Measurements from ENCODE around the gene LEP.
"Not testable (repeated sequence)": the region's sequence is repeated elsewhere in the genome, so short reads cannot be mapped to it uniquely, and the experiment has no call there.

Gene LEP

DNA sequence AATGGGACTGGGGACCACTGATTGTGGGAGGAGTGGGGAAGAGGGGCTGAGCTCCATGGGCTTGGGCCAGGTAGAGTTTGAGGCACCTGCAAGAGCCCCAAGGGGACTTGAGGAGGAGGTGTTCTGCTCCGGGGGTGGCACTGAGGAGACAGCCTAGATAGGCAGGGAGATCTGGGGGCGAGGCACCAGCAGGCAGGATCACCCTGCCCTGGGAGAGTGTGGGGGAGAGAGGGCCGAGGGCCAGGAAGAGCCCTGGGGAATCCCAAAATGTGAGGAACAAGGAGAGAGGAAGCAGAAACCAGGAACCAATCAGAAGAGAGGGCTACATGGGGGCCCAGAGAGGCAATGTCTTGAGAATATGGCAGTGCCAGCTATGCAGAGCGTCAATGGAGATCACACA lies 34.6 kb downstream of the LEP start:
- no peak for DNase-seq

DNA sequence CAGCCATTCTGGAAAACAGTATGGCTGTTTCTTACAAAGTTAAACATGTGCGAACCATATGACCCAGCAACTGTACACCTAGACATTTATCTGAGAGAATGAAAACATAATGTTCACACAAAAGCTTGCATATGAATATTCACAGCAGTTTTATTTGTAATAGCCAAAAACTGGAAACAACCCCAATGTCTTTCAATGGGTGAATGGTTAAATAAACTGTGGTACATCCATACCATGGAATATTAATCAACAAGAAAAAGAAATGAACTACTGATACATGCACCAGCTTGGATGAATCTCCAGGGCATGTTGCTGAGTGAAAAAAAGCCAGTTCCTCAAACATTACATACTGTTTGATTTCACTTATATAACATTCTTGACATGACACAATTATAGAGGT lies 37.3 kb downstream of the LEP start:
- no peak for DNase-seq

DNA sequence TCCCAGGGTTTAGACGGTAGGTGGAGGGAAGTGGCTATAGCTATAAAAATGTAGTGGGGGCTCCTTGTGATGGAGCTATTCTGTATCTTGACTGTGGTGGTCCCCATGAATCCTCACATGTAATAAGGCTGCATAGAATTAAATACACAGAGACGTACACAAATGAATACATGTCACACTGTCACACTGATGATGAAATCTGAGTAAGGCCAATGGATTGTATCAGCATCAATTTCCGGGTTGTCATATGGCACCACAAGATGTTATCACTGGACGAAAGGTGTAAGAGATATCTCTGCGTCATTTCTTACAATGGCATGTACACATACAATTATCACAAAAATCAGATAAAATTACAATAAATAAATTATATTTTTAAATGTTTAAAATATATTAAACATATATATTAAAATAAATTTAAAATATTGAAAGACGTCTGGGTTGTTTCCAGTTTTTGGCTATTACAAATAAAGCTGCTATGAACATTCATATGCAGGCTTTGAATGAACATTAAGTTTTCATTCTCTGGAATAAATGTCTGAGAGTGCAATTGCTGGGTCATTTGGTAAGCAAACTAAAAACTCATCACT lies 38.1 kb downstream of the LEP start:
- no peak for DNase-seq

DNA sequence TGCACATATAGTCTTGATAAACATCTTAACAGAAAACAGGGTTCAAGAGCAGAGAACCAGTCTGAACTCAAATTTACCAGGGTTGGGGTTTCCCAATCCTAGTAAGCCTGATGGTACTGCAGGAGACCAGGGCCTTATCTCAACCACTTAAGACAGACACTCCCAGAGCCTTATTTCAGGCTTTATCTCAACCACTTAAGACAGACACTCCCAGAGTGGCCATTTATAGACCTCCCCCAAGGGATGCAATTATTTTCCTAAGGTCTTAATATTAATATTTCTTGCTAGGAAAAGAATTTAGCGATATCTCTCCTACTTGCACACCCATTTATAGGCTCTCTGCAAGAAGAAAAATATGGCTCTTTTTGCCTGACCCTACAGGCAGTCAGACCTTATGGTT lies 39.4 kb downstream of the LEP start:
- peak; percentile 32 for DNase-seq

DNA sequence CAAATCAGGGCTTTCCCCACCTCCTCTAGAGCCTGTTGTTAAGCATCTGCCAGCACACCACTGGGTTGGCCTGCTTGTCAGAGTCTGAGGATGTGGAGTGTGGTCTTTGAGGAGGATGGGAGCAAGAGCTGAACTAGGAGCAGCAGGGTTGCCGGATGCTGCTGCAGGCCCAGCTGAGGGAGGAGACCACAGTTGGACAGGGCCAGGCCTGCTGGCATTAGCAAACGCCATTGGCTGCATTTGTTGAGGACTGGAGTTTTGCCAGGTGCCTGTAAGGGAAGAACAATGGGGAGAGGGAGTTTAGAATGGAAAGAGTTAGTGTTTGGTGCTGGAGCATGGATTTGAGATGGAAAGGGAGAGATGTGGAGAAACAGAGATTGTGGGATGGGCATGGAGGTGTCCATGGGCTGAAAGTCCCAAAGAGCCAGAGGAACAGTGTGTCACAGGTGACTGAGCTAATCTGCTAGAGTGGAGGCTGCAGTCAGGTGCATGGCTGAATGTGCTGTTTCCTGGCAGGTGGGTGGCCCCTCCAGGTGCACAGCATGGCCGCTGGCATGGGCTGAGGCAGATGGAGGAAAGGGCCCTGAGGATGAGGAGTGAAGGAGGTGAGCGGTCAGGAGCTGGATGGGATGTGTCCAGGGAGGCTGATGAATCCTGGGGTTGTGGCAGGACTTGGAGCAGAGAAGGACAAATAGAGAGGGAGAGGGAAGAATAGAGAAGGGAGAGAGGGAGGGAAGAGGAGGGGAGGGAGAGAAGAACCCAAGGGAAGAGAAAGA lies 40.7 kb downstream of the LEP start:
- no peak for DNase-seq

DNA sequence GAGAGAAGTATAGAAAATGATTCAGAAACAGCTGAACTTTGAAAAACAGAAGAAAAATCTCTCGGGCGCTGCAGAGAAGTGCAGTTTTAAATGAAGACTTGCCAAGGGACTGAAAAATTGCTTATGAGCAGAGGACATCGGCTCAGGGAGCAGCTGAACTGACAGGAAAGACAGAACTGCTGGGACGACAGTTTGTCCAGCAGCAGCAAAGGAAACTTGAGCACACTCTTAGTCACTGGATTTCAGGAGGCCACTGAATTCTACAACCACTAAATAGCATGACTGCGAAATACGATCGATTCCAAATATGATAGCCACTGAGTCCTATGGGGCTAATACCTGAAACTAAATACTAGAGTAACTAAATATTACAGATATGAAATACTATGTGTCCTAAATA lies 43.0 kb downstream of the LEP start:
- DNase-seq, result no peak

DNA sequence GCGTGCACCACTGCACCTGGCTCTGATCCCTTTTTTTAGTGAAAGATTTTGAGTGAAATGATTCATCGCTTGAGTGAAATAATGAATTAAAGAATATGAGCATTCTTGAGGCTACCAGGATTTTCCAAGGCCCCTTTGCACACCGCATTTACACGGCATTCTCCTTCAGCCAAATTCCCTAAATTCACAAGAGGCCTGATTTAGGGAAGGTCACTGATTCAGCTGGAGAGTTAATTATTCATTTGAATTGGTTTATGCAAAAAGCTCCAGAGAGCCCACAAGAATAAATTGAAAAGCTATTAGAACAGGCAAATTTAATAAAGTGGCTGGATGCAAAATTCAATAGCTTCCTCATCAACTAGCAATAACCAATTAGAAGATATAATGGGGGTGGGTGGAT lies 46.5 kb downstream of the LEP start:
- DNase-seq, result no peak

DNA sequence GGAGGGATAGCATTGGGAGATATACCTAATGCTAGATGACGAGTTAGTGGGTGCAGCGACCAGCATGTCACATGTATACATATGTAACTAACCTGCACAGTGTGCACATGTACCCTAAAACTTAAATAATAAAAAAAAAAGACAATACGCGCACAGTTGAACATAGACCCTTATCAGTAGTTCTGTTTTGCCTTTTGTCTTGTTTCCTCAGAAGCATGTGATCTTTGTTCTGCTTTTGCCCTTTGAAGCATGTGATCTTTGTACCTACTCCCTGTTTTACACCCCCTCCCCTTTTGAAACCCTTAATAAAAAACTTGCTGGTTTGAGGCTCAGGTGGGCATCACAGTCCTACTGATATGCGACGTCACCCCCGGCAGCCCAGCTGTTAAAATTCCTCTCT lies 56.9 kb downstream of the LEP start:
- not testable (repeated sequence) for DNase-seq

DNA sequence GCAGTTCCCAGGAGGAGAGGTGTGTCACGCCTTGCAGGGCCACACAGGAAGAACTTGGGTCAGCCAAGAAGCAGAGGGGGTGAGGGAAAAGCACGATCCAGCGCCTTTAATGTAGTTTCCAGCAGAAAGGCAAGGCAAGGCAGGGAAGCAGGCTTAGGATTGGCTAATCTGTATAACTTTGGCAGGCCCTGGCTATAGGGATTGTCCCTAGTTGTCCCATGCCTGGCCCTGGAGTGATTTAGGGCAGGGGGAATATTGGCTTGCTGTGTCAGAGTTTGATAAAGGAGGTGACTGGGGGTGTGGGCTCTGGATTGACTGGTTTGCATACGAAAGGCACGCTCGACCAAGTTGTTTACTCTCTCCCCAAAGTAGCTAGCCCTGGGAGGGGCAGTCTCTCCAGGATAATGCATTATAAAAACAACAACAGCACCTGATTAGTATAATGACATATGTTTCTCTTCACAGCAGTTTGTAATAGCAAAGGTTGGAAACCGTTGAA lies 58.1 kb downstream of the LEP start:
- DNase-seq, result no peak

DNA sequence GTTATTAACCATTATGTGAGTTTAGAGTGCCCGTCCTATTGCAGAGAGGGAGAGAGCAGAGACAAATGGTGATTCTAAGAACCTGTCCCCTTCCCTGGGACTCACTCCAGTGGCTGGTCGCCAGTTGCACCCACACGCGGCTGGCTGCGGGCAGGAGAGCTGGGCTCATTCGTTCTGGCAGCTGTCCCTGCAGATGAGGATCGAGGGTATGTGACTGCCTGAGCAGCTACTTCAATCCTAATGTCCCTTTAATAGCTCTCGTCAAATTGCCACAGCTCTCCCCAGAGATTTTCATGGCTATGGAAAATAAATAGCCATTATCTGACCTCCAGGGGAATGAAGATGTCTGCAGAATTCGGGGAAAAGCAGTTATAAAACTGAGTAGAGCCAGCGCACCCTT lies 61.1 kb downstream of the LEP start:
- no peak for DNase-seq

DNA sequence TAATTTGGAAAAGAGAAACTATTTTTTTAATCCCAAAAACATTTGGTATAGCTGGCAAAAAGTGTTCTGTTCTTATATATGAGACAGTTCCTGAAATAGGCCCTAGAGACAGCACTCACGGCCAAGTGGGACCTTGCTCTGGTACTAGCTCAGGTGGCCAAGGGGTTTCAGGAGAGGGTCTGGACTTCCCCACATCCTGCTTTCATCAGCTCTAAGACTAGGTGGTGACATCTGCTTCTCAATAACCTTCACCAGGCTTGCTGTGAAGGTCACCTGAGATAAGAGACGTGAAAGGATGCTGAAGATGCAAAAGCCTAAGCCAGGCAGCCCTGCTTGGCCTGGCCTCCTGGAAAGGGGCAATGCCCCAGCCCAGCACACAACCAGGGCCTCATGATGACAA lies 62.1 kb downstream of the LEP start:
- no peak for DNase-seq

DNA sequence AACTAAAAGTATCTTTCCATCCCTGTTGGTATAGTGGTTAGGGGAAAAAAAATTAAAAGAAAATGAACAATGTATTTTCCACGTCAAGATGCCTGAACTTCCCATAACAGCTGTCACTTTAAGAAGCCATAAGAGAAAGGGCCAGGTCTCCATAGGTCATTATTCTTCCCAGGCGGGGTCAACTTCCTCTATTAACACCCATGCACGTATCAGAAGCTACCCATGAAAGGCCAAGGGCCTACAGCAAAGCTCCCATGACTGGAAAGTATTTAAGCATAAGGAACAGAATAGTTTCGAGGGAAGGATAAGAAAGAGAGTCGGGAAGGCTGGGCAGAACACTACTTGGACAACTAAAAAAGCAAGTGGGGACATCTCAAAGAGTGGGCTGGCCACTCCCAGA lies 62.6 kb downstream of the LEP start:
- DNase-seq, result no peak

DNA sequence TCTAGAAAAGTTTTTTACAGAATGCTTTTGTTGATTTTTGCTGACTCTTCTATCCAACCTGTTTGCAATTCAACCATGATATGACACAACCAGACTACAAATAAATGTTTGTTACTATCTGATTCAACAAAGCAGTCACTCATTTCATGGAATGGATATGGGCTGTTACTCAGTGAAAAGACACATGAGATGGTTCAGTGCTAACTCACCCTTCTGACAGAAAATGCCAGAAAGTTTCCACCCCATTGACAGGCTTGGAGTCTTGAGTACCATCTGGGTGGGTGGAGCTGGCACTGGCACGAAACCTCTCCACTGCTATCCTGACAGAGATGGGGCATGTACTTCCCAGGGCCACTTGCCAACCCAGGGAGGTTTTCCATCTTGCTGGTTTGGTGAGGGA lies 63.1 kb downstream of the LEP start:
- DNase-seq, result no peak

DNA sequence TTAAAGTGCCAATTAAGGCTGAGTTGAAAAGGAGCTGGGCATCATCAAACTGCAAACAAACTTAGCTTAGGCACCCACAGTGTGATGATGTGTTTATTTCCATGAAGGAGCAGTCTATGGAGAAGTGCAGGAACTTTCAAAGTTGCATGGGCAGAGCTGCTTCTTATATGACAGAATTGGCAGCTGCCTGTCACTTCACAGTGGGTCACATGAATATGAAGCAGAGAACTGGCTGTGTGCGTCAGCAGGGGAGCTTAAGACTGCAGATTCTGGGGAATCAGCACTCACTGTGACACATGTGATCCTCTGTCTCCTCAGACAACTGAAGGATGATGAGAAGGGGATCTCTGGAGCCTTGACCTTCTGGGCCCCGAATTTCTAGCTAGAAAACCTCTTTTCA lies 66.0 kb downstream of the LEP start:
- no peak for DNase-seq
